NCI-H187 (cell line): ENCODE data around the gene MT1M.
A peak's percentile ranks its signal among the peaks of the same experiment; 100 is the strongest.
"Not testable (repeated sequence)": the region's sequence is repeated elsewhere in the genome, so short reads cannot be mapped to it uniquely, and the experiment has no call there.

Experiments
- DNase-seq, 2 experiments: peaks; one replicate each; lab custom pipeline; 2025; lab: John Stamatoyannopoulos, UW

Gene MT1M

DNA sequence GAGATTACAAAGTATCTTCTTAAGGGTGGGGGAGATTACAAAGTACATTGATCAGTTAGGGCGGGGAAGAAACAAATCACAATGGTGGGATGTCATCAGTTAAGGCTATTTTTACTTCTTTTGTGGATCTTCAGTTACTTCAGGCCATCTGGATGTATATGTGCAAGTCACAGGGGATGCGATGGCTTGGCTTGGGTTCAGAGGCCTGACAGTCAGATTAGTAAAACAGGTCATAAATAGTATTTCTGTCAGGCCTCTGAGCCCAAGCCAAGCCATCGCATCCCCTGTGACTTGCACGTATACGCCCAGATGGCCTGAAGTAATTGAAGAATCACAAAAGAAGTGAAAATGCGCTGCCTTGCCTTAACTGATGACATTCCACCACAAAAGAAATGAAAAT lies 42.1 kb downstream of the MT1M start:
- not testable (repeated sequence) for DNase-seq

DNA sequence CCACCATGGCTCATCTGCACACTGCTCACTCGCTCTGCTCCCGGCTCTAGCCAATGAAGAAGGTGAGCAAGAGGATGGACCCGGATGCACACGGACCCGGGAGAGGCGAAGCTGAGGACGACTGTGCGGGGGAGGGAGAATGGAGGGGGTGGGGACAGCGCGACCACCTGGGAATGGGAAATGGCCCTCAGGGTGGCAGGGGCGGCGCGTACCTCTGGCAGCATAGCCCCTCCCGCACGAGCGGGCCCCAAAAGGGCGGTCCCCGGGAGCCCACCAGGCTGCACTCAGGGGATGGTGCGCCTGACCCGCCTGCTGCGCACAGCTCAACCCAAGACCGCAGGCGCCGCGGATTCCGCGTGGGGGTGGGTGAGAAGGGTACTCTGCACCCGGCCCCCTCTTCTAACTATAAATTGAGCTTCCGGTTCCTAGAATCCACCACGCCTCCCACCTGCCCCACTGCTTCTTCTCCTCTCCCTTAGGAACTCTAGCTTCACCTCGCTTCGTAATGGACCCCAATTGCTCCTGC lies 43.3 kb downstream of the MT1M start:
- DNase-seq: no peak

DNA sequence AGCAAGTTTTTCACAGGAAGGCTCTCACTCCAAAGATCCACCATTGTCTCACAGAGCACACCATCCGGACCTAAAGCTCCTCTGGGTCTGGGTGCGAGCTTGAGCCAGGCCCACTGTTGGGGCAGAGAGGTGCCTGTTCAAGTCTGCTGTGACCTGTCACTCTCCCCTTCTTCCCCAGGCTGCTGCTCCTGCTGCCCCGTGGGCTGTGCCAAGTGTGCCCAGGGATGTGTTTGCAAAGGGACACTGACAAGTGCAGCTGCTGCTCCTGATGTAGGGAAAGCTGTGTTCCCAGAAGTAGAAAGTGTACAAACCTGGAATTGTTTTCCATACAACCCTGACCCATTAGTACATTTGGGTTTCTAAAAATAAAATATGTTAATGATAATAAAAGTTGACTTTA lies 45.0 kb downstream of the MT1M start:
- no peak for DNase-seq

DNA sequence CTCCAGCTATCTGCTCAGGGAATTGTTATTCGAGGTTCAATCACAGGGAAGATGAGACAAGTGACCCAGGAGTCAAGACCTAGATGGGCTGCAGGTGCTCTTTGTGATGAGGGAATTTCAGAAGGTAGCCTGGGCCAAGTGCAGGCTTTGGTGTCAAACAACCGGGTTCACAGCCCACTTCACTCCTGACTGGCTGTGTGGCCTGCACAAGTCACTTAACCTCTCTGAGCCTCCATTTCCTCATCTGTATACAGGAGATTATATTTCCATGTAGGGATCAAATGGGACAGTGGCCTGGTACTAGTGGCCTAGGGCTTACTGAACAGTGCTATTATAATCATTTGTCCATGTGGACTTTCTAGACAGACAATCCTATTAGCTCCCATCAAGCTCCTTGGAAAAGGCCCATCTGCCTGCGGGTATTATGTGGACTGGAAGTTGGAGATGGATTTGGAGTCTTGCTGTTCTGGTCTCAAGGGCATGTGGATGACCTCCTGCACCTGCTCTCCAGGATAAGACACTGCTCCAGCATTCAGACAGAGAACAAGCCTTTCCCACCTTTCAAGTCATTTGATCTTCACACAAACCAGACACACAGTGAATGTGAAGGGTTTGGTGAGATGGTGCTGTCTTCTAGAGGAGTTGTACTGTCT lies 46.7 kb downstream of the MT1M start:
- no peak for DNase-seq

DNA sequence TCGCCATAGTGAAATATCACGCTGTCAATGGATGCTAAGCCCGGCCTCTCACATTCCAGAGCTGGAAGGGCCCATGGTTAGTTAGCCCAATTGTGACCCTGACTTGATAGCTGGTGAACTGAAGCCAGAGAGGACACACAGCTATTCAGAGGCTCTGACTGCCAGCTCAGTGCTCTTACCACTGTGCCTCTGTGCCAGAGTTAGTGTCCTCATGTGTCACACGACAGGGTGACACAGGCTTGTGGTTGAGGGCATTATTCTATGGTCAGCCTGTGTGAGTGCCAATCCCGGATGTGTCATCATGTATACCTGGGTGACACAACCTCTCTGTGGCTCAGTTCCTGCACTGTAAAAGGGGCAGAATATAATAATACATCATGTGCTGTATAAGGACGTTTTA lies 47.4 kb downstream of the MT1M start:
- DNase-seq: no peak

DNA sequence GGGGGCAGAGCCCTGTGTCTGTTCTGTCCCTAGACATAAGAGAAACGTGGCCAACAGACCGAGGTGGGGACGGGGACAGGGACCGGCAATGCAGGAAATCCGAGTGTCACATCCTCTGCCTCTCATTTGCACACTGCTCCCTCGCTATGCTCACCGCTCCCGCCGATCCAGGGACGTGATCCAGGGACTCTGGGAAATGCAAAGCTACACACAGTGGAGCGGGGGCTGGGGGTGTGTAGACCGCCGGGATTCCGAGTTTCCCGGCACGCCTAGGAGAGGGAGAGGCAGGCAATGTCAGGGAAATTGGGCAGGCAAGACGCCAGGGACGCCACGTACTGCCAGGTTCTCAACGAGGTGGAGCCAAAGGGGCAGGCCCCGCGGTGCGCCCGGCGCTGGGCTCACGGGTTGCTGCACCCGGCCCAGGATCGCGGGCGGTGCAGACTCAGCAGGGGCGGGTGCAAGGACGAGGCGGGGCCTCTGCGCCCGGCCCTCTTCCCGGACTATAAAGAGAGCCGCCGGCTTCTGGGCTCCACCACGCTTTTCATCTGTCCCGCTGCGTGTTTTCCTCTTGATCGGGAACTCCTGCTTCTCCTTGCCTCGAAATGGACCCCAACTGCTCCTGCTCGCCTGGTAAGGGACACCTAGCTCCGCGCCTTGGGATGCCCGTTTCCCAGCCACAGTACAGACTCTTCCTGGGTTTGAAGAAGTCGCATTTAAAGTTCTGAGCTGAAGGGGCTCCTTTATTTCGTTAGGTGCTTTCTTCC lies 49.7 kb downstream of the MT1M start, which contains the start of gene MT1X:
MT1X (plus strand) TSS at position 532 of the 764 bp plus-strand sequence; CDS start at position 603, 71 bp downstream.
- DNase-seq: peak; percentile 47 to 60

DNA sequence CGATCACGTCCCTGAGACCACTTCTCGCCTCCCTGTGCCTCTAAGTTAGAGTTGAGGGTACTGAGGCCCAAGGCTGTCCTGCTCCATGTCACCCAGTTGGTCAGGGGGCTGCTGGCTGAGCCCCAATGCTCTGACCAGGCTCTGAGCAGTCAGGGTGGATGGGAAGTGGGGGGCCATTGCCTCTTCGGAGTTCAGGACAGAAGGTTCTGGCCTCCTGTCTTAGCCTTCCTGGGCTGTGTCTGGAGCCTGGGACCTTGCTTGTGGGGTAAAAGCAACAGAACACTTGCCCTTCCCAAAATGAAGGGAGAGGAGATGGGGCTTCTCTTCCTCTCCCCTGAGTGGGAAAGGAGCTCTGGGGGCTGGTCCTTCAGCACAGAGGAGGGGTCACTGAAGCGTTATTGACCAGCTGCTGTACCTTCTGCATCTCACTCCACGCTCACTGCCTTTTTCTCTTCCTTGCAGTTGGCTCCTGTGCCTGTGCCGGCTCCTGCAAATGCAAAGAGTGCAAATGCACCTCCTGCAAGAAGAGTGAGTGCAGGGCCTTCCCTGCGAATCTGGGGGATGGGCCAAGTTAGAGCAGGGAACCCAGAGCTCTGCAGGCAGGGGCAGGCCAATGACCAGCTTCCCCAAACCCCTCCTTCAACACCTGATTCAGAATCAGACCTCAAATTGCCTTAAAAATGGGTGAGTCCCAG lies 50.4 kb downstream of the MT1M start:
- DNase-seq: no peak
